ENCODE data around the gene L3HYPDH.
A peak's percentile ranks its signal among the peaks of the same experiment; 100 is the strongest.

The L3HYPDH gene

GRCh38 chr14:59510966-59511365 is 26.8 kb upstream of the L3HYPDH start:
- no peak overlapping the region for H3K4me3 ChIP-seq (ENCODE audit: low read depth, low read length)
- TF ChIP-seq, protein P1, sequence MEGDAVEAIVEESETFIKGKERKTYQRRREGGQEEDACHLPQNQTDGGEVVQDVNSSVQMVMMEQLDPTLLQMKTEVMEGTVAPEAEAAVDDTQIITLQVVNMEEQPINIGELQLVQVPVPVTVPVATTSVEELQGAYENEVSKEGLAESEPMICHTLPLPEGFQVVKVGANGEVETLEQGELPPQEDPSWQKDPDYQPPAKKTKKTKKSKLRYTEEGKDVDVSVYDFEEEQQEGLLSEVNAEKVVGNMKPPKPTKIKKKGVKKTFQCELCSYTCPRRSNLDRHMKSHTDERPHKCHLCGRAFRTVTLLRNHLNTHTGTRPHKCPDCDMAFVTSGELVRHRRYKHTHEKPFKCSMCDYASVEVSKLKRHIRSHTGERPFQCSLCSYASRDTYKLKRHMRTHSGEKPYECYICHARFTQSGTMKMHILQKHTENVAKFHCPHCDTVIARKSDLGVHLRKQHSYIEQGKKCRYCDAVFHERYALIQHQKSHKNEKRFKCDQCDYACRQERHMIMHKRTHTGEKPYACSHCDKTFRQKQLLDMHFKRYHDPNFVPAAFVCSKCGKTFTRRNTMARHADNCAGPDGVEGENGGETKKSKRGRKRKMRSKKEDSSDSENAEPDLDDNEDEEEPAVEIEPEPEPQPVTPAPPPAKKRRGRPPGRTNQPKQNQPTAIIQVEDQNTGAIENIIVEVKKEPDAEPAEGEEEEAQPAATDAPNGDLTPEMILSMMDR (IDR thresholded peaks at IDR 0.05; ENCODE audit: insufficient read depth, low read depth, low read length, missing control alignments) = no peak
- no peak for DNase-seq (ENCODE audit: low read depth)

DNA sequence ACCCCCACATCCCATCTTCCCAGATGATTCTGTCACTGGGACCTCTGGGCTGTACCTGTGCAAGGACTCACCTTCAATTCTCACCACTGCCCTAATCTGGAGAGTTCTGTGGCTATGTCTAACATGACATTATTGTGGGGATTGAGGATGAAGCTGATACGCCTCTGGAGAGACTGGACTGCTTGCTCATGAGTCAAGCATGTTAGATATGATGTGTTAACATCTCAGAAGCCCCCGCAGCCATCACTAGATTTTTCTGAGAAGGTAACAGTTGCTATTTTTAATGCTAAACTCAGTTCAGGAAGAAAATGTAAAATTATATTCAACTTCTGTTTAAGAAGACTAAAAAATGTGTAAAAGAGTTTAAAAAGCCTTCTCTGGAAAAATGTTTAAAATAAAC is 25.8 kb upstream of the L3HYPDH start:
- no peak overlapping the region for H3K4me3 ChIP-seq (ENCODE audit: low read depth, low read length)
- DNase-seq (ENCODE audit: low read depth) = no peak

GRCh38 chr14:59509101-59509500 is 24.9 kb upstream of the L3HYPDH start:
- DNase-seq (ENCODE audit: low read depth) = no peak
- TF ChIP-seq, protein P1 (IDR thresholded peaks at IDR 0.05; ENCODE audit: insufficient read depth, low read depth, low read length, missing control alignments) = no peak
- H3K4me3 ChIP-seq (ENCODE audit: low read depth, low read length) = no peak overlapping the region

More for the DNA sequence above, 25.8 kb upstream of the L3HYPDH start:
- TF ChIP-seq, protein P1 (IDR thresholded peaks at IDR 0.05; ENCODE audit: insufficient read depth, low read depth, low read length, missing control alignments) = no peak

DNA sequence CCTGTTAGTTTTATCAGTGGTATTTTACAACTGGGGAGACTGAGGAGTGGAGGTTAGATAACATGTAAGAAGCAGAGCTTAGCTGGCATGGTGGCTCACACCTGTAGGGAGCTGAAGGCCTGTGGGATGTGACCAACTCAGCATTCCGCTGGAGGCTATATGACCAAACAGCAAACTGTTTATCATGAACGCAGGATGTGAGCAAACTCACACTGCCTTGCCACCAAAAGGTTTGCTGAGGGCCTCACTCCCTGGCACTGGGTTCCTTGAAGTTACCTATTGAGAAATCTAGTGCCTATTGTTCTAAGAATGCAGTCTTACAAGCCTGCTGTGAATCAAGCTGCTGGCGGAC is 23.5 kb upstream of the L3HYPDH start:
- H3K4me3 ChIP-seq (ENCODE audit: low read depth, low read length) = no peak overlapping the region
- TF ChIP-seq, protein P1 (IDR thresholded peaks at IDR 0.05; ENCODE audit: insufficient read depth, low read depth, low read length, missing control alignments) = no peak
- DNase-seq (ENCODE audit: low read depth) = no peak

GRCh38 chr14:59507063-59507751 is 23.0 kb upstream of the L3HYPDH start:
- no peak overlapping the region for H3K4me3 ChIP-seq (ENCODE audit: low read depth, low read length)
- peak; percentile 55 for DNase-seq (ENCODE audit: low read depth)
- TF ChIP-seq, protein P1 (IDR thresholded peaks at IDR 0.05; ENCODE audit: insufficient read depth, low read depth, low read length, missing control alignments) = peak; percentile 93

DNA sequence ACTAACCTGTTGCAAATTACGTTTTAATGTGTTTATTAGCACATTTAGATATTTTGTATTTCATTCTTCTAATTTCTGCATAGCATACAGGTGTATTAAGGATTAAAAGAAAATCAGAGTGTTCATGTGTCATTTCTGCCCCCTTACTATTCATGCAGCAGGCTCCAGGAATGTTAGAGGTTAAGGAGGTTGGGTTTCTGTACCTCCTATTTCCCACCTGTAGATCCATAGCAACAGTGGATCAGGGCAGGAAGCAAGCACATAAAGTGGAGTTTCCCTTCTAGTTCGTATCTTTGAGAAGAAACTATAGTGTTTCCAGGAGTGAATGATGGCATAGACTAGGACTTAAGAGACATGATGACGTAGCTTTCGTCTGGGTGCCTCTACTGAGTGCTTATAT is 19.0 kb upstream of the L3HYPDH start:
- TF ChIP-seq, protein P1 (IDR thresholded peaks at IDR 0.05; ENCODE audit: insufficient read depth, low read depth, low read length, missing control alignments) = no peak
- no peak for DNase-seq (ENCODE audit: low read depth)
- no peak overlapping the region for H3K4me3 ChIP-seq (ENCODE audit: low read depth, low read length)

DNA sequence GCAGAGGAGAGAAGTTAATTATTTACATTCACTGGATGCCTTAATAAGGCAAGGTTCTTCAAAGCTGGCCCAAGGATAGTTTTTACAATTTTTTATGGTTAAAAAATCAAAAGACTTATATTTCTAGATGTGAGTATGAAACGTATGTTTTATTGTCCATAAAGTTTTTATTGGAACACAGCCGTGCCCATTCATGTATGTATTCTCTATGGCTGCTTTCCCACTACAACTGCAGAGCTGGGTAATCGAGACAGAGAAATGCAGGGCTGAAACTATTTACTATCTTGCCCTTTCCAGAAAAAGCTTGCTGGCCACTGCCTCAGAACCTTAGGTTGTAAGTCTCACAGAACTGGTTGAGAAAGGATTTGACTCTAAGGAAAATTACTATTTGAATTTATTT is 16.5 kb upstream of the L3HYPDH start:
- TF ChIP-seq, protein P1 (IDR thresholded peaks at IDR 0.05; ENCODE audit: insufficient read depth, low read depth, low read length, missing control alignments) = no peak
- no peak overlapping the region for H3K4me3 ChIP-seq (ENCODE audit: low read depth, low read length)
- no peak for DNase-seq (ENCODE audit: low read depth)
